Hippocampal formation (tissue), 2 donors: Measurements from ENCODE around the gene FGD5.

Experiments
- DNase-seq, 2 donors: peaks; one replicate each; lab custom pipeline; 2025; lab: John Stamatoyannopoulos, UW

Gene FGD5

GRCh38 chr3:14933820-14934425 lies 115.2 kb downstream of the FGD5 start:
- DNase-seq = no peak

GRCh38 chr3:14935592-14936345 lies 117.0 kb downstream of the FGD5 start:
- no peak for DNase-seq

GRCh38 chr3:14938954-14939353 lies 120.2 kb downstream of the FGD5 start:
- no peak for DNase-seq

- DNase-seq = no peak
Observed at GRCh38 chr3:14941871-14942270, 123.1 kb downstream of the FGD5 start.

GRCh38 chr3:14943042-14943441 lies 124.3 kb downstream of the FGD5 start:
- DNase-seq = no peak

GRCh38 chr3:14946236-14946635 lies 127.5 kb downstream of the FGD5 start:
- no peak for DNase-seq

- no peak for DNase-seq
Observed at GRCh38 chr3:14946739-14947099, 128.0 kb downstream of the FGD5 start.

GRCh38 chr3:14947100-14947885 lies 128.5 kb downstream of the FGD5 start, which contains the start of gene NR2C2:
Gene NR2C2, plus strand, starts transcription at chr3:14947583. Its CDS starts 56,332 bp downstream, at chr3:15003915.
- DNase-seq = peak; percentile 70 to 90

- DNase-seq = peak; percentile 98
Observed at GRCh38 chr3:14947886-14948608, 129.3 kb downstream of the FGD5 start.

- no peak for DNase-seq
Observed at GRCh38 chr3:14948609-14949038, 129.9 kb downstream of the FGD5 start.

- no peak for DNase-seq
Observed at GRCh38 chr3:14949126-14949525, 130.4 kb downstream of the FGD5 start.

GRCh38 chr3:14950274-14950673 lies 131.5 kb downstream of the FGD5 start:
- no peak for DNase-seq

GRCh38 chr3:14957153-14957552 lies 138.4 kb downstream of the FGD5 start:
- no peak for DNase-seq

- DNase-seq = no peak
Observed at GRCh38 chr3:14957925-14958324, 139.2 kb downstream of the FGD5 start.

GRCh38 chr3:14959359-14959943 lies 140.7 kb downstream of the FGD5 start:
- DNase-seq = no peak

- no peak for DNase-seq
Observed at GRCh38 chr3:14962762-14963161, 144.0 kb downstream of the FGD5 start.

- DNase-seq = no peak
Observed at GRCh38 chr3:14967285-14967684, 148.5 kb downstream of the FGD5 start.

GRCh38 chr3:14969671-14970070 lies 150.9 kb downstream of the FGD5 start:
- no peak for DNase-seq

- no peak for DNase-seq
Observed at GRCh38 chr3:14976317-14976716, 157.6 kb downstream of the FGD5 start.

- no peak for DNase-seq
Observed at GRCh38 chr3:14980689-14981088, 161.9 kb downstream of the FGD5 start.
